ENCODE data around the gene PDK3.

- TF ChIP-seq CTCF (IDR thresholded peaks at IDR 0.05 in 2 of 3, conservative IDR thresholded peaks at IDR 0.05 in 1 of 3; ENCODE audit: borderline replicate concordance in 1 of 3, insufficient read depth in 1 of 3, low read depth in 2 of 3, low read length in 2 of 3) (peak; percentile 23 to 40 (median 34); a peak in 4 of 6 replicates), ATF3 (IDR thresholded peaks at IDR 0.05) (no peak), POLR2A (IDR thresholded peaks at IDR 0.05; ENCODE audit: borderline replicate concordance, extremely low read depth, insufficient read depth, insufficient read length) (no peak), POLR2AphosphoS5 (IDR thresholded peaks at IDR 0.05; ENCODE audit: low read depth, low read length) (no peak), CBX3 (IDR thresholded peaks at IDR 0.05; ENCODE audit: low read depth) (no peak), MAX (IDR thresholded peaks at IDR 0.05) (no peak), YY1 (IDR thresholded peaks at IDR 0.05; ENCODE audit: extremely low read depth, insufficient replicate concordance, low read depth, low read length) (no peak), EZH2 (IDR thresholded peaks at IDR 0.05) (no peak), REST (IDR thresholded peaks at IDR 0.05; ENCODE audit: low read depth) (no peak), RAD21 (IDR thresholded peaks at IDR 0.05; ENCODE audit: low read depth) (peak; percentile 58)
Observed at GRCh38 chrX:24561121-24561520, 96.0 kb downstream of the PDK3 start.

Data from HCT116 (cell line).